K562 (cell line): ENCODE measurements around the gene IFNGR2. TPM values are rescaled to one million over a fixed set of nuclear protein-coding genes. Genes with fewer than 3 reads are reported as not detected.

Source experiments
- CBX2 ChIP-seq: fragments of 200-600 bp; sonication (generic); IDR thresholded peaks from one replicate; pipeline ENCODE4 v1.6.1; 2012; ENCODE audit warnings: mild to moderate bottlenecking, low read length, inconsistent platforms; ENCODE audit not compliant: insufficient read depth, poor library complexity, severe bottlenecking
- DMBX1 ChIP-seq: fragments of 250-450 bp; sonication (Bioruptor Pico); IDR thresholded peaks from 2 replicates; pipeline ENCODE4 v1.8.0; 2022; ENCODE audit warnings: inconsistent platforms, mild to moderate bottlenecking, moderate library complexity, borderline replicate concordance
- FOXM1 ChIP-seq, 2 experiments: fragments of 450-650 bp in 1 of 2; sonication (generic) in 1 of 2; formaldehyde crosslinking in 1 of 2; IDR thresholded peaks; 2 replicates each; pipeline versions ENCODE4 v1.6.1 to v1.9.0; 2017 to 2022; ENCODE audit warnings: low read depth in 2 of 2, mild to moderate bottlenecking in 2 of 2, missing genetic modification reagents in 1 of 2, moderate library complexity in 1 of 2
- JUND ChIP-seq, 2 experiments: IDR thresholded peaks; 2 replicates in 1 of 2; 3 replicates in 1 of 2; pipeline ENCODE4 v1.6.1; 2011; ENCODE audit warnings: borderline replicate concordance in 2 of 2, low read depth in 2 of 2, low read length in 2 of 2, improper control_type of control experiment in 1 of 2, missing biosample characterization in 1 of 2, missing genetic modification characterization in 1 of 2, missing genetic modification reagents in 1 of 2
- NFIC ChIP-seq: fragments of 450-650 bp; IDR thresholded peaks from 2 replicates; pipeline ENCODE4 v1.6.1; 2017; ENCODE audit warnings: mild to moderate bottlenecking, inconsistent platforms
- PML ChIP-seq: IDR thresholded peaks from 2 replicates; pipeline ENCODE4 v1.6.1; 2012; ENCODE audit warnings: low read length, inconsistent platforms
- RAD51 ChIP-seq: fragments of 450-650 bp; IDR thresholded peaks from 2 replicates; pipeline ENCODE4 v1.7.1; 2016; ENCODE audit warnings: low read depth, mild to moderate bottlenecking, borderline replicate concordance
- STAT5A ChIP-seq: IDR thresholded peaks from 2 replicates; pipeline ENCODE4 v1.6.1; 2012; ENCODE audit warnings: low read length, inconsistent platforms, borderline replicate concordance
- ZEB2 ChIP-seq: fragments of 450-650 bp; IDR thresholded peaks from 2 replicates; pipeline ENCODE4 v1.6.1; 2016
- ZFPM2 ChIP-seq: fragments of 250-450 bp; sonication (Bioruptor Pico); IDR thresholded peaks from 2 replicates; pipeline ENCODE4 v1.5.1; 2022; ENCODE audit warnings: mild to moderate bottlenecking
- ZNF408 ChIP-seq: fragments of 250-450 bp; sonication (Bioruptor Pico); IDR thresholded peaks from 2 replicates; pipeline ENCODE4 v1.4.0; 2020; ENCODE audit warnings: low read depth, mild to moderate bottlenecking, moderate library complexity
- polyA plus RNA-seq, 8 experiments: library from polyadenylated mRNA; depleted of rRNA in 4 of 8; stranded (reverse) in 5 of 8; unstranded in 3 of 8; fragments of >200 nt; fragmentation: Nextera tagmentation in 2 of 8; fragmentation: Illumina TruSeq in 1 of 8; extraction: Ambion mirVana in 2 of 8; extraction: Trizol in 1 of 8; gene quantifications; 2 replicates each; pipeline versions ENCODE4 v1.2.1 to v1.2.3, GENCODE V29; 2011 to 2014; ENCODE audit warnings: inconsistent platforms in 1 of 8, missing spikeins in 1 of 8
- total RNA-seq, 7 experiments: library from RNA; depleted of rRNA in 6 of 7; stranded (reverse); fragments of >200 nt in 6 of 7; fragmentation: Illumina TruSeq in 2 of 7; extraction: Trizol in 2 of 7; gene quantifications; 2 replicates each; pipeline versions ENCODE4 v1.2.1 to v1.2.3, GENCODE V29; 2011 to 2021; ENCODE audit warnings: low replicate concordance in 1 of 7
- TF ChIP-seq, protein P1 (sequence below): fragments of 250-450 bp; sonication (Bioruptor Pico); IDR thresholded peaks from 2 replicates; pipeline ENCODE4 v1.8.0; 2021; ENCODE audit warnings: moderate library complexity, mild to moderate bottlenecking, inconsistent platforms
- TF ChIP-seq, protein P2 (sequence below): fragments of 250-450 bp; sonication (Bioruptor Pico); IDR thresholded peaks from 2 replicates; pipeline ENCODE4 v1.8.0; 2022; ENCODE audit warnings: moderate library complexity, mild to moderate bottlenecking, inconsistent platforms
- TF ChIP-seq, protein P3 (sequence below), 3 experiments: fragments of 200-800 bp in 1 of 3; fragments of 250-450 bp in 1 of 3; fragments of 450-650 bp in 1 of 3; sonication (Bioruptor Pico) in 1 of 3; sonication (Bioruptor generic) in 1 of 3; formaldehyde crosslinking in 1 of 3; IDR thresholded peaks; 2 replicates each; pipeline versions ENCODE4 v1.6.1 to v1.8.0; 2016 to 2022; ENCODE audit warnings: mild to moderate bottlenecking in 2 of 3, missing genetic modification characterization in 2 of 3, missing compliant biosample characterization in 1 of 3, moderate library complexity in 1 of 3
- TF ChIP-seq, protein P4 (sequence below): sonication (generic); formaldehyde crosslinking; IDR thresholded peaks from 2 replicates; pipeline ENCODE4 v1.8.1; 2023; ENCODE audit warnings: missing genetic modification reagents, mild to moderate bottlenecking, borderline replicate concordance

Gene IFNGR2
- total and polyA plus RNA-seq, 9 of the 15 experiments (the other 6 are each of a cell fraction or from before 2014, with no cell fraction given) = 6.7 to 58.0 (median 28.5) TPM

DNA sequence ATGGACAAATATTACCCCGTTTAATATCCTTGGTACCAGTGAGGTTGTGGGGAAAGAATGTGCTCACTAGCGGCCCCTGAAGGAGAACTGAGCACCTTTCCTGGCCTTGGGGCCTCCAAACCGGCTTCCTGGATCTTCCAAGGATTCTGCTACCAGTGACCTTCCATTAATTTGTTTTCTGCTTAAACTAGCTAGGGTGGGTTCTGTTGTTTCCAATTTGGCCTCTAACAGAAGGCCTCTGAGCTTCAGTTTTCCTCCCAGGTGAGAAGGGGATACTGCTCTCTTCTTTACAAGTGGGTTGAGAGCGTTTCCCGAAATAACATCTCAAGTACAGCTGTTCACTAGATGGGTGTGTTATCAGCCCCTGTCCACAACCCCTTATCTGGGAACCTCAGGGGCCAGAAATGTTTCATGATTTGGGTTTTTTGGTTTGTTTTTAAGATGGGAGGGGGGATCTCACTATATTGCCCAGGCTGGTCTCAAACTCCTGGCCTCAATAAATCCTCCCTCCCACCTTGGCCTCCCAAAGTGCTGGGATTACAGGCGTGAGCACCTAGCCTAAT lies 16.9 kb upstream of the IFNGR2 start (continued):
- TF ChIP-seq PML (peak; percentile 92), JUND (IDR thresholded peaks at IDR 0.05; ENCODE audit: borderline replicate concordance, low read depth, low read length) (peak; percentile 62; the same call in 1 of the 2 replicates), JUND (tag; IDR thresholded peaks at IDR 0.05; ENCODE audit: borderline replicate concordance, low read depth, low read length) (no peak; the same call in 1 of the 3 replicates), RAD51 (no peak; the same call in 1 of the 2 replicates), NFIC (peak; percentile 89), STAT5A (peak; percentile 82), ZFPM2 (no peak), ZEB2 (peak; percentile 87), DMBX1 (peak; percentile 69; the same call in 1 of the 2 replicates), ZNF408 (no peak), CBX2 (no peak), FOXM1 (IDR thresholded peaks at IDR 0.05; ENCODE audit: low read depth) (peak; percentile 92), FOXM1 (CRISPR knock-in tag; IDR thresholded peaks at IDR 0.05; ENCODE audit: low read depth) (no peak)
- TF ChIP-seq, protein P1, sequence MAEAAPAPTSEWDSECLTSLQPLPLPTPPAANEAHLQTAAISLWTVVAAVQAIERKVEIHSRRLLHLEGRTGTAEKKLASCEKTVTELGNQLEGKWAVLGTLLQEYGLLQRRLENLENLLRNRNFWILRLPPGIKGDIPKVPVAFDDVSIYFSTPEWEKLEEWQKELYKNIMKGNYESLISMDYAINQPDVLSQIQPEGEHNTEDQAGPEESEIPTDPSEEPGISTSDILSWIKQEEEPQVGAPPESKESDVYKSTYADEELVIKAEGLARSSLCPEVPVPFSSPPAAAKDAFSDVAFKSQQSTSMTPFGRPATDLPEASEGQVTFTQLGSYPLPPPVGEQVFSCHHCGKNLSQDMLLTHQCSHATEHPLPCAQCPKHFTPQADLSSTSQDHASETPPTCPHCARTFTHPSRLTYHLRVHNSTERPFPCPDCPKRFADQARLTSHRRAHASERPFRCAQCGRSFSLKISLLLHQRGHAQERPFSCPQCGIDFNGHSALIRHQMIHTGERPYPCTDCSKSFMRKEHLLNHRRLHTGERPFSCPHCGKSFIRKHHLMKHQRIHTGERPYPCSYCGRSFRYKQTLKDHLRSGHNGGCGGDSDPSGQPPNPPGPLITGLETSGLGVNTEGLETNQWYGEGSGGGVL (CRISPR knock-in tag) = no peak
- TF ChIP-seq, protein P2, sequence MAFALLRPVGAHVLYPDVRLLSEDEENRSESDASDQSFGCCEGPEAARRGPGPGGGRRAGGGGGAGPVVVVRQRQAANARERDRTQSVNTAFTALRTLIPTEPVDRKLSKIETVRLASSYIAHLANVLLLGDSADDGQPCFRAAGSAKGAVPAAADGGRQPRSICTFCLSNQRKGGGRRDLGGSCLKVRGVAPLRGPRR (CRISPR knock-in tag) = no peak
- TF ChIP-seq, protein P3, sequence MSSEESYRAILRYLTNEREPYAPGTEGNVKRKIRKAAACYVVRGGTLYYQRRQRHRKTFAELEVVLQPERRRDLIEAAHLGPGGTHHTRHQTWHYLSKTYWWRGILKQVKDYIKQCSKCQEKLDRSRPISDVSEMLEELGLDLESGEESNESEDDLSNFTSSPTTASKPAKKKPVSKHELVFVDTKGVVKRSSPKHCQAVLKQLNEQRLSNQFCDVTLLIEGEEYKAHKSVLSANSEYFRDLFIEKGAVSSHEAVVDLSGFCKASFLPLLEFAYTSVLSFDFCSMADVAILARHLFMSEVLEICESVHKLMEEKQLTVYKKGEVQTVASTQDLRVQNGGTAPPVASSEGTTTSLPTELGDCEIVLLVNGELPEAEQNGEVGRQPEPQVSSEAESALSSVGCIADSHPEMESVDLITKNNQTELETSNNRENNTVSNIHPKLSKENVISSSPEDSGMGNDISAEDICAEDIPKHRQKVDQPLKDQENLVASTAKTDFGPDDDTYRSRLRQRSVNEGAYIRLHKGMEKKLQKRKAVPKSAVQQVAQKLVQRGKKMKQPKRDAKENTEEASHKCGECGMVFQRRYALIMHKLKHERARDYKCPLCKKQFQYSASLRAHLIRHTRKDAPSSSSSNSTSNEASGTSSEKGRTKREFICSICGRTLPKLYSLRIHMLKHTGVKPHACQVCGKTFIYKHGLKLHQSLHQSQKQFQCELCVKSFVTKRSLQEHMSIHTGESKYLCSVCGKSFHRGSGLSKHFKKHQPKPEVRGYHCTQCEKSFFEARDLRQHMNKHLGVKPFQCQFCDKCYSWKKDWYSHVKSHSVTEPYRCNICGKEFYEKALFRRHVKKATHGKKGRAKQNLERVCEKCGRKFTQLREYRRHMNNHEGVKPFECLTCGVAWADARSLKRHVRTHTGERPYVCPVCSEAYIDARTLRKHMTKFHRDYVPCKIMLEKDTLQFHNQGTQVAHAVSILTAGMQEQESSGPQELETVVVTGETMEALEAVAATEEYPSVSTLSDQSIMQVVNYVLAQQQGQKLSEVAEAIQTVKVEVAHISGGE (CRISPR knock-in tag; IDR thresholded peaks at IDR 0.05) = no peak
- TF ChIP-seq, protein P4, sequence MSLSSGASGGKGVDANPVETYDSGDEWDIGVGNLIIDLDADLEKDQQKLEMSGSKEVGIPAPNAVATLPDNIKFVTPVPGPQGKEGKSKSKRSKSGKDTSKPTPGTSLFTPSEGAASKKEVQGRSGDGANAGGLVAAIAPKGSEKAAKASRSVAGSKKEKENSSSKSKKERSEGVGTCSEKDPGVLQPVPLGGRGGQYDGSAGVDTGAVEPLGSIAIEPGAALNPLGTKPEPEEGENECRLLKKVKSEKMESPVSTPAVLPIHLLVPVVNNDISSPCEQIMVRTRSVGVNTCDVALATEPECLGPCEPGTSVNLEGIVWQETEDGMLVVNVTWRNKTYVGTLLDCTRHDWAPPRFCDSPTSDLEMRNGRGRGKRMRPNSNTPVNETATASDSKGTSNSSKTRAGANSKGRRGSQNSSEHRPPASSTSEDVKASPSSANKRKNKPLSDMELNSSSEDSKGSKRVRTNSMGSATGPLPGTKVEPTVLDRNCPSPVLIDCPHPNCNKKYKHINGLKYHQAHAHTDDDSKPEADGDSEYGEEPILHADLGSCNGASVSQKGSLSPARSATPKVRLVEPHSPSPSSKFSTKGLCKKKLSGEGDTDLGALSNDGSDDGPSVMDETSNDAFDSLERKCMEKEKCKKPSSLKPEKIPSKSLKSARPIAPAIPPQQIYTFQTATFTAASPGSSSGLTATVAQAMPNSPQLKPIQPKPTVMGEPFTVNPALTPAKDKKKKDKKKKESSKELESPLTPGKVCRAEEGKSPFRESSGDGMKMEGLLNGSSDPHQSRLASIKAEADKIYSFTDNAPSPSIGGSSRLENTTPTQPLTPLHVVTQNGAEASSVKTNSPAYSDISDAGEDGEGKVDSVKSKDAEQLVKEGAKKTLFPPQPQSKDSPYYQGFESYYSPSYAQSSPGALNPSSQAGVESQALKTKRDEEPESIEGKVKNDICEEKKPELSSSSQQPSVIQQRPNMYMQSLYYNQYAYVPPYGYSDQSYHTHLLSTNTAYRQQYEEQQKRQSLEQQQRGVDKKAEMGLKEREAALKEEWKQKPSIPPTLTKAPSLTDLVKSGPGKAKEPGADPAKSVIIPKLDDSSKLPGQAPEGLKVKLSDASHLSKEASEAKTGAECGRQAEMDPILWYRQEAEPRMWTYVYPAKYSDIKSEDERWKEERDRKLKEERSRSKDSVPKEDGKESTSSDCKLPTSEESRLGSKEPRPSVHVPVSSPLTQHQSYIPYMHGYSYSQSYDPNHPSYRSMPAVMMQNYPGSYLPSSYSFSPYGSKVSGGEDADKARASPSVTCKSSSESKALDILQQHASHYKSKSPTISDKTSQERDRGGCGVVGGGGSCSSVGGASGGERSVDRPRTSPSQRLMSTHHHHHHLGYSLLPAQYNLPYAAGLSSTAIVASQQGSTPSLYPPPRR = peak; percentile 63; the same call in 1 of the 2 replicates
